IMR-90 (cell line): ENCODE data around the gene ENPP7. TPM values are rescaled to one million over a fixed set of nuclear protein-coding genes. Genes with fewer than 3 reads are reported as not detected.

Experiments
- ATAC-seq: fragments of 200-7000 bp; cut with Tn5 transposase; 2 replicates; pipeline ENCODE4 v1.9.1; 2020; ENCODE audit warnings: low read depth, mild to moderate bottlenecking, moderate library complexity
- BruUV-seq: library from RNA; stranded (reverse); fragments of 400-500 nt; replicated peaks from 2 replicates; lab custom pipeline; 2021; lab: Mats Ljungman, UMichigan
- CTCF ChIA-PET: fragments of 300-600 bp; formaldehyde crosslinking; extraction: SDS; loops from one replicate; lab custom pipeline; 2021; ENCODE audit warnings: antibody characterized with exemption; lab: Yijun Ruan, JAX
- POLR2A ChIA-PET: fragments of 300-600 bp; sonication (Branson Sonifier 250); formaldehyde crosslinking; loops from one replicate; lab custom pipeline; 2022; ENCODE audit warnings: antibody characterized with exemption; ENCODE audit not compliant: unreplicated experiment; lab: Charles Lee
- DNase-seq: peaks from one replicate; pipeline ENCODE4 v3.0.0; 2013
- H2AFZ ChIP-seq: replicated peaks from 2 replicates; pipeline ENCODE3; 2013; ENCODE audit warnings: low read length, mild to moderate bottlenecking; ENCODE audit not compliant: poor library complexity
- H2AK5ac ChIP-seq: 2 replicates; pipeline ENCODE4 v1.6.1; 2013; ENCODE audit warnings: low read depth, low read length, inconsistent platforms
- H2AK9ac ChIP-seq: replicated peaks from 2 replicates; pipeline ENCODE3; 2013; ENCODE audit warnings: mild to moderate bottlenecking, low read depth, low read length, moderate library complexity; ENCODE audit not compliant: poor library complexity
- H2BK120ac ChIP-seq: 2 replicates; pipeline ENCODE4 v1.6.1; 2013; ENCODE audit warnings: low read depth, low read length, inconsistent platforms
- H2BK15ac ChIP-seq: 3 replicates; pipeline ENCODE4 v1.6.1; 2013; ENCODE audit warnings: low read depth, low read length, inconsistent platforms
- H2BK20ac ChIP-seq: 2 replicates; pipeline ENCODE4 v1.6.1; 2013; ENCODE audit warnings: low read depth, mild to moderate bottlenecking, inconsistent platforms, low read length, moderate library complexity
- H2BK5ac ChIP-seq: 2 replicates; pipeline ENCODE4 v1.6.1; 2013; ENCODE audit warnings: mild to moderate bottlenecking, low read depth, low read length, inconsistent platforms; ENCODE audit not compliant: poor library complexity, severe bottlenecking
- H3K14ac ChIP-seq: replicated peaks from 2 replicates; pipeline ENCODE4 v1.6.1; 2013; ENCODE audit warnings: low read depth, low read length, inconsistent platforms
- H3K18ac ChIP-seq: 2 replicates; pipeline ENCODE4 v1.6.1; 2013; ENCODE audit warnings: low read depth, low read length, control low read depth
- H3K23ac ChIP-seq: 2 replicates; pipeline ENCODE4 v1.6.1; 2013; ENCODE audit warnings: low read depth, low read length, inconsistent platforms
- H3K27ac ChIP-seq: 2 replicates; pipeline ENCODE4 v1.5.1; 2013; ENCODE audit warnings: mild to moderate bottlenecking, control low read depth, low read length; ENCODE audit not compliant: insufficient read depth
- H3K27me3 ChIP-seq: 2 replicates; pipeline ENCODE4 v1.6.1; 2013; ENCODE audit warnings: low read length; ENCODE audit not compliant: control insufficient read depth, insufficient read depth
- H3K36me3 ChIP-seq: 2 replicates; pipeline ENCODE4 v1.6.1; 2013; ENCODE audit warnings: low read length, mixed read lengths; ENCODE audit not compliant: control insufficient read depth, insufficient read depth
- H3K4ac ChIP-seq: 2 replicates; pipeline ENCODE4 v1.6.1; 2013; ENCODE audit warnings: low read depth, low read length, inconsistent platforms
- H3K4me1 ChIP-seq: 2 replicates; pipeline ENCODE4 v1.6.1; 2013; ENCODE audit warnings: low read length, mixed read lengths; ENCODE audit not compliant: control insufficient read depth, insufficient read depth
- H3K4me2 ChIP-seq: 2 replicates; pipeline ENCODE4 v1.6.1; 2013; ENCODE audit warnings: low read depth, mild to moderate bottlenecking, control low read depth, low read length, moderate library complexity
- H3K4me3 ChIP-seq: 2 replicates; pipeline ENCODE4 v1.5.1; 2013; ENCODE audit warnings: low read depth, mild to moderate bottlenecking, control low read depth, low read length, moderate library complexity; ENCODE audit not compliant: insufficient read depth
- H3K56ac ChIP-seq: 2 replicates; pipeline ENCODE4 v1.6.1; 2013; ENCODE audit warnings: low read length, inconsistent platforms; ENCODE audit not compliant: insufficient read depth; ENCODE audit errors: extremely low read depth
- H3K79me1 ChIP-seq, 2 experiments: 2 replicates each; pipeline ENCODE4 v1.6.1; 2013; ENCODE audit warnings: low read length in 2 of 2, inconsistent platforms in 1 of 2, low read depth in 1 of 2
- H3K9ac ChIP-seq: 2 replicates; pipeline ENCODE4 v1.6.1; 2013; ENCODE audit warnings: low read depth, low read length, control low read depth
- H3K9me1 ChIP-seq: 2 replicates; pipeline ENCODE4 v1.6.1; 2013; ENCODE audit warnings: low read length, inconsistent platforms; ENCODE audit not compliant: insufficient read depth
- H3K9me3 ChIP-seq: 2 replicates; pipeline ENCODE4 v1.6.1; 2013; ENCODE audit warnings: low read length; ENCODE audit not compliant: control insufficient read depth, insufficient read depth
- H4K20me1 ChIP-seq: 2 replicates; pipeline ENCODE4 v1.6.1; 2013; ENCODE audit warnings: low read length, inconsistent platforms; ENCODE audit not compliant: insufficient read depth
- H4K5ac ChIP-seq: 2 replicates; pipeline ENCODE4 v1.6.1; 2013; ENCODE audit warnings: mild to moderate bottlenecking, low read depth, low read length, control low read depth
- H4K8ac ChIP-seq, 2 experiments: 2 replicates each; pipeline ENCODE4 v1.6.1; 2013; ENCODE audit warnings: low read depth in 2 of 2, low read length in 2 of 2, control low read depth in 1 of 2, inconsistent platforms in 1 of 2
- H4K91ac ChIP-seq: 2 replicates; pipeline ENCODE4 v1.6.1; 2013; ENCODE audit warnings: low read depth, low read length, inconsistent platforms; ENCODE audit not compliant: insufficient read depth
- BHLHE40 ChIP-seq: fragments of 150-350 bp; IDR thresholded peaks from 2 replicates; pipeline ENCODE4 v1.6.1; 2016; ENCODE audit warnings: mild to moderate bottlenecking, low read depth, low read length
- CHD1 ChIP-seq: IDR thresholded peaks from 2 replicates; pipeline ENCODE4 v1.6.1; 2012; ENCODE audit warnings: low read depth, low read length, improper control_type of control experiment
- CTCF ChIP-seq: conservative IDR thresholded peaks from 2 replicates; pipeline ENCODE4 v1.5.1; 2012; ENCODE audit warnings: mild to moderate bottlenecking, low read depth, low read length, improper control_type of control experiment
- MAZ ChIP-seq: IDR thresholded peaks from 2 replicates; pipeline ENCODE4 v1.6.1; 2012; ENCODE audit warnings: low read depth, mild to moderate bottlenecking, low read length, improper control_type of control experiment, moderate library complexity, borderline replicate concordance
- RCOR1 ChIP-seq: IDR thresholded peaks from 2 replicates; pipeline ENCODE4 v1.6.1; 2012; ENCODE audit warnings: mild to moderate bottlenecking, low read length, improper control_type of control experiment; ENCODE audit not compliant: insufficient replicate concordance
- RFX5 ChIP-seq: IDR thresholded peaks from 2 replicates; pipeline ENCODE4 v1.8.0; 2012; ENCODE audit warnings: low read depth, mild to moderate bottlenecking, low read length, moderate library complexity
- WGBS, 2 experiments: methylation state at CpG; one replicate each; pipeline versions ENCODE4 v1.1.5 to v1.1.7; 2013; ENCODE audit warnings: missing lambda C conversion rate in 2 of 2; ENCODE audit not compliant: insufficient read length in 1 of 2; ENCODE audit errors: extremely low coverage in 2 of 2; 5-methylcytosine and 5-hydroxymethylcytosine counted together
- dilution Hi-C: fragments of 300-500 bp; cut with HindIII; formaldehyde crosslinking; loops from one replicate; pipeline ENCODE4 v1.14.3; 2018; ENCODE audit warnings: low sequenced_read_pairs; ENCODE audit not compliant: unreplicated experiment
- in situ Hi-C: fragments of 300-500 bp; cut with MboI; formaldehyde crosslinking; loops from 3 replicates; pipeline ENCODE4 v1.14.3; 2019; ENCODE audit warnings: low sequenced_read_pairs, inconsistent platforms, mixed read lengths
- intact Hi-C: fragments of 100-400 bp; cut with micrococcal nuclease; formaldehyde crosslinking; loops from 2 replicates; pipeline ENCODE4 v1.10.0; 2022
- polyA plus RNA-seq, 3 experiments: library from polyadenylated mRNA; depleted of rRNA; stranded (reverse); fragments of >200 nt; gene quantifications; 2 replicates each; pipeline ENCODE4 v1.2.3, GENCODE V29; 2012; ENCODE audit warnings: low replicate concordance in 1 of 3
- total RNA-seq: library from RNA; depleted of rRNA; stranded (reverse); fragments of >200 nt; gene quantifications from 2 replicates; pipeline ENCODE4 v1.2.3, GENCODE V29; 2012
- TF ChIP-seq, protein P1 (sequence below): fragments of 150-350 bp; IDR thresholded peaks from 2 replicates; pipeline ENCODE4 v1.6.1; 2016; ENCODE audit warnings: low read depth, mild to moderate bottlenecking, low read length, moderate library complexity, borderline replicate concordance

The ENPP7 gene
- total and polyA plus RNA-seq, 2 of the 4 experiments (the other 2 are of a cell fraction): not detected

- DNase-seq (no peak), ATAC-seq (no peak)
- H3K4ac ChIP-seq: no peak overlapping the region
- H4K20me1 ChIP-seq: no peaks in the 10 kb centered on the region
- no peaks in the 10 kb centered on the region for H3K4me1 ChIP-seq
- in situ Hi-C loops: no loop called here
- no peak overlapping the region for H3K23ac ChIP-seq
- dilution Hi-C loops: no loop called here
- no peak overlapping the region for H3K18ac ChIP-seq
- no peak overlapping the region for H4K91ac ChIP-seq
- peak overlapping the region; percentile 56 for H2AFZ ChIP-seq
- H3K56ac ChIP-seq: no peak overlapping the region
- H3K36me3 ChIP-seq: no peaks in the 10 kb centered on the region
- WGBS, 2 experiments: 62% methylated on average over 18 of the region's 35 CpGs; no CpG with 5 or more reads in 1 of the 2 experiments
- H3K9me3 ChIP-seq: no peaks in the 10 kb centered on the region
- peaks cover 3% of the 10 kb centered on the region; the same call in 1 of the 2 replicates for H3K9me1 ChIP-seq
- H2AK9ac ChIP-seq: no peak overlapping the region
- no TSS peak for BruUV-seq
- H2BK15ac ChIP-seq: no peak overlapping the region
- H3K4me2 ChIP-seq: no peak overlapping the region; the same call in 1 of the 2 replicates
- H2BK120ac ChIP-seq: no peak overlapping the region
- no peak overlapping the region for H3K27ac ChIP-seq
- H2AK5ac ChIP-seq: no peak overlapping the region
- CTCF ChIA-PET: no interaction called here
- H2BK20ac ChIP-seq: no peak overlapping the region
- POLR2A ChIA-PET: interaction anchor here (0.5 kb wide), 1 partner anchor 100 kb away, joined by 9 read pairs; no protein-coding TSS in a partner anchor
- H4K8ac ChIP-seq: no peak overlapping the region
- no peak overlapping the region for H3K4me3 ChIP-seq
- H3K9ac ChIP-seq: no peak overlapping the region
- H3K27me3 ChIP-seq: peaks cover 22% of the 10 kb centered on the region; the same call in 1 of the 2 replicates
- H3K79me1 ChIP-seq: no peaks in the 10 kb centered on the region
- H3K14ac ChIP-seq: no peak overlapping the region
- no peak overlapping the region for H2BK5ac ChIP-seq
- TF ChIP-seq RCOR1 (no peak), BHLHE40 (no peak), MAZ (no peak), CTCF (no peak), CHD1 (no peak), RFX5 (no peak)
- TF ChIP-seq, protein P1, sequence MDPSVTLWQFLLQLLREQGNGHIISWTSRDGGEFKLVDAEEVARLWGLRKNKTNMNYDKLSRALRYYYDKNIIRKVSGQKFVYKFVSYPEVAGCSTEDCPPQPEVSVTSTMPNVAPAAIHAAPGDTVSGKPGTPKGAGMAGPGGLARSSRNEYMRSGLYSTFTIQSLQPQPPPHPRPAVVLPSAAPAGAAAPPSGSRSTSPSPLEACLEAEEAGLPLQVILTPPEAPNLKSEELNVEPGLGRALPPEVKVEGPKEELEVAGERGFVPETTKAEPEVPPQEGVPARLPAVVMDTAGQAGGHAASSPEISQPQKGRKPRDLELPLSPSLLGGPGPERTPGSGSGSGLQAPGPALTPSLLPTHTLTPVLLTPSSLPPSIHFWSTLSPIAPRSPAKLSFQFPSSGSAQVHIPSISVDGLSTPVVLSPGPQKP: no peak
- intact Hi-C loops: no loop called here
- H4K5ac ChIP-seq: no peak overlapping the region
These were observed 2.3 kb downstream of the ENPP7 start for GRCh38 chr17:79732804-79733691.
